ENCODE data around the gene PECR.
A peak's percentile ranks its signal among the peaks of the same experiment; 100 is the strongest.
"Not testable (repeated sequence)": the region's sequence is repeated elsewhere in the genome, so short reads cannot be mapped to it uniquely, and the experiment has no call there.

PECR gene

GRCh38 chr2:216104691-216105090 is 23.1 kb upstream of the PECR start:
- DNase-seq (ENCODE audit: low spot score): no peak

- DNase-seq (ENCODE audit: low spot score): no peak
Measured at GRCh38 chr2:216103213-216103612, 21.6 kb upstream of the PECR start.

- DNase-seq (ENCODE audit: low spot score): no peak
Measured at GRCh38 chr2:216101109-216101508, 19.5 kb upstream of the PECR start.

GRCh38 chr2:216098421-216099334 is 17.1 kb upstream of the PECR start:
- DNase-seq (ENCODE audit: low spot score): no peak

GRCh38 chr2:216094701-216095100 is 13.1 kb upstream of the PECR start:
- DNase-seq (ENCODE audit: low spot score): no peak

GRCh38 chr2:216092646-216093045 is 11.0 kb upstream of the PECR start:
- DNase-seq (ENCODE audit: low spot score): no peak

- DNase-seq (ENCODE audit: low spot score): no peak
Measured at GRCh38 chr2:216090369-216090786, 8.8 kb upstream of the PECR start.

- no peak for DNase-seq (ENCODE audit: low spot score)
Measured at GRCh38 chr2:216086207-216086893, 4.7 kb upstream of the PECR start.

GRCh38 chr2:216084547-216084946 is 2.9 kb upstream of the PECR start:
- DNase-seq (ENCODE audit: low spot score): no peak

- DNase-seq (ENCODE audit: low spot score): peak; percentile 96
Measured at GRCh38 chr2:216083464-216084281, 2.1 kb upstream of the PECR start.

- peak; percentile 42 for DNase-seq (ENCODE audit: low spot score)
Measured at GRCh38 chr2:216082805-216083204, 1.2 kb upstream of the PECR start.

GRCh38 chr2:216082117-216082711 is 605 bp upstream of the PECR start:
- DNase-seq (ENCODE audit: low spot score): peak; percentile 29

GRCh38 chr2:216081012-216081411 is 597 bp downstream of the PECR start:
- DNase-seq (ENCODE audit: low spot score): no peak

GRCh38 chr2:216080048-216080447 is 1.6 kb downstream of the PECR start:
- DNase-seq (ENCODE audit: low spot score): not testable (repeated sequence)

- peak; percentile 23 for DNase-seq (ENCODE audit: low spot score)
Measured at GRCh38 chr2:216078776-216079175, 2.8 kb downstream of the PECR start.

- no peak for DNase-seq (ENCODE audit: low spot score)
Measured at GRCh38 chr2:216075510-216076485, 5.8 kb downstream of the PECR start.

- no peak for DNase-seq (ENCODE audit: low spot score)
Measured at GRCh38 chr2:216074794-216075193, 6.8 kb downstream of the PECR start.

GRCh38 chr2:216074380-216074779 is 7.2 kb downstream of the PECR start:
- no peak for DNase-seq (ENCODE audit: low spot score)

- no peak for DNase-seq (ENCODE audit: low spot score)
Measured at GRCh38 chr2:216073773-216074172, 7.8 kb downstream of the PECR start.

GRCh38 chr2:216072473-216072872 is 9.1 kb downstream of the PECR start:
- DNase-seq (ENCODE audit: low spot score): no peak
